ENCODE measurements around the gene NOM1.
A peak's percentile ranks its signal among the peaks of the same experiment; 100 is the strongest.

Gene NOM1

GRCh38 chr7:156963472-156963871 is 14.0 kb downstream of the NOM1 start:
- POLR2A ChIA-PET, result interaction anchor here (1.9 kb wide), 1 partner anchor 13 kb away, joined by 5 read pairs; no protein-coding TSS in a partner anchor
- DNase-seq (ENCODE audit: extremely low spot score), result no peak
- no peak for TF ChIP-seq FOXM1 (IDR thresholded peaks at IDR 0.05; ENCODE audit: borderline replicate concordance)
- TF ChIP-seq SP1 (IDR thresholded peaks at IDR 0.05), result no peak
- TF ChIP-seq TARDBP (IDR thresholded peaks at IDR 0.05), result no peak
- no peak for TF ChIP-seq ELF4 (IDR thresholded peaks at IDR 0.05)
- no peak for TF ChIP-seq HDGF (IDR thresholded peaks at IDR 0.05; ENCODE audit: borderline replicate concordance)
- TF ChIP-seq SUZ12 (IDR thresholded peaks at IDR 0.05), result no peak
- no peak for TF ChIP-seq BHLHE40 (IDR thresholded peaks at IDR 0.05; ENCODE audit: borderline replicate concordance)
- CTCF ChIA-PET, result no interaction called here

DNA sequence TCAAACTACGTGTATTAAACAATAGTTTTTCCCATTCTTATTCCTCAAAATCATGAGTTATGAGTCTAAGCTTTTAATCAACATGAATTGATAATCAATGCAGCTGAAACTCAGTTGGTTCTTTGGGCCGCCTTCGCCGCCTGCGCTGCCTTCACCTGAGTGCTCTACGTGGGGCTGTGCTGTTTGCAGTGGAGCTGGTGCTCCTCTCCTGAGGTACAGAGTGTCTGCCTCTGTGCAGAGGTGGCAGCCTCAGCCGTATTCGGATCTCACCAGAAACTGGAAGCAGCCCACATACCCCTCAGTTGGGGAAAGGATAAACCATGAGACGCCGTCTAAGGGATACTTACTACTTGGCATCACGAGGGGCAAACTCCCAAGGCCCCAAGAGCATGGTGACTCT is 15.5 kb downstream of the NOM1 start:
- CTCF ChIA-PET, result no interaction called here
- POLR2A ChIA-PET, result no interaction called here
- TF ChIP-seq ZNF384 (IDR thresholded peaks at IDR 0.05) (no peak), L3MBTL2 (conservative IDR thresholded peaks at IDR 0.05) (no peak), BHLHE40 (IDR thresholded peaks at IDR 0.05; ENCODE audit: borderline replicate concordance) (no peak), SUZ12 (IDR thresholded peaks at IDR 0.05) (no peak), ELF4 (IDR thresholded peaks at IDR 0.05) (no peak), FOXM1 (IDR thresholded peaks at IDR 0.05; ENCODE audit: borderline replicate concordance) (no peak), PKNOX1 (IDR thresholded peaks at IDR 0.05) (no peak), LEF1 (IDR thresholded peaks at IDR 0.05; ENCODE audit: borderline replicate concordance) (no peak), FOXK2 (IDR thresholded peaks at IDR 0.05) (no peak), HDGF (IDR thresholded peaks at IDR 0.05; ENCODE audit: borderline replicate concordance) (no peak), NFRKB (IDR thresholded peaks at IDR 0.05) (no peak), FOXA1 (IDR thresholded peaks at IDR 0.05) (no peak), TARDBP (IDR thresholded peaks at IDR 0.05) (no peak), CTBP1 (IDR thresholded peaks at IDR 0.05; ENCODE audit: borderline replicate concordance) (no peak), ARNT (IDR thresholded peaks at IDR 0.05) (no peak), SP1 (IDR thresholded peaks at IDR 0.05) (no peak)
- DNase-seq (ENCODE audit: extremely low spot score), result no peak

GRCh38 chr7:156966387-156966786 is 16.9 kb downstream of the NOM1 start:
- ChIA-PET POLR2A (no interaction called here), CTCF (no interaction called here)

DNA sequence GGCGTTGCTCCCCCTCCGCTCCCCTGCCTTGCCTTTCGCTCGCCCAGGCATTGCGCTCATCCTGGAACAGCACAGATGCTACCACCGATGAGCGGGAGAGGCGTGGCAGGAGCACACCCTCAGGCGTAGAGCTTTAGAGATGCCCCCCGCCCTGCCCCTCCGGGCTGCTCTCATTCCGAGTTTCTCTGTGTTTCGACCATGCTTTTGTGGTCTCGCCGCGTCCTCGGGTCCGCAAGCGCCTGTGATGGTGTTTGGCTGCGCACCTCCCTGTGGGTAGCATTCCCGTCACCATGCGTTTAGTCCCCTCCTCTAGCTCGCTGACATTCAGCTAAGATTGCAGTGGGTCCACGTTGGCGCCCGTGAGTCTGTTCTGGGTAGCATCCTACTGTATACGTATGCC is 18.7 kb downstream of the NOM1 start:
- POLR2A ChIA-PET, result no interaction called here
- CTCF ChIA-PET, result no interaction called here
- no peak for DNase-seq (ENCODE audit: extremely low spot score)
- TF ChIP-seq PKNOX1 (IDR thresholded peaks at IDR 0.05), result no peak
- no peak for TF ChIP-seq FOXM1 (IDR thresholded peaks at IDR 0.05; ENCODE audit: borderline replicate concordance)
- TF ChIP-seq BHLHE40 (IDR thresholded peaks at IDR 0.05; ENCODE audit: borderline replicate concordance), result no peak
- TF ChIP-seq L3MBTL2 (conservative IDR thresholded peaks at IDR 0.05), result no peak
- no peak for TF ChIP-seq HDGF (IDR thresholded peaks at IDR 0.05; ENCODE audit: borderline replicate concordance)
- no peak for TF ChIP-seq SUZ12 (IDR thresholded peaks at IDR 0.05)
- no peak for TF ChIP-seq SP1 (IDR thresholded peaks at IDR 0.05)
- no peak for TF ChIP-seq ZNF384 (IDR thresholded peaks at IDR 0.05)

More at GRCh38 chr7:156966387-156966786, 16.9 kb downstream of the NOM1 start:
- DNase-seq (ENCODE audit: extremely low spot score), result no peak
- TF ChIP-seq PKNOX1 (IDR thresholded peaks at IDR 0.05) (no peak), ELF4 (IDR thresholded peaks at IDR 0.05) (no peak), CTBP1 (IDR thresholded peaks at IDR 0.05; ENCODE audit: borderline replicate concordance) (no peak), LEF1 (IDR thresholded peaks at IDR 0.05; ENCODE audit: borderline replicate concordance) (no peak), SP1 (IDR thresholded peaks at IDR 0.05) (no peak), TARDBP (IDR thresholded peaks at IDR 0.05) (no peak), SUZ12 (IDR thresholded peaks at IDR 0.05) (no peak), HDGF (IDR thresholded peaks at IDR 0.05; ENCODE audit: borderline replicate concordance) (no peak), L3MBTL2 (conservative IDR thresholded peaks at IDR 0.05) (no peak), BHLHE40 (IDR thresholded peaks at IDR 0.05; ENCODE audit: borderline replicate concordance) (no peak), ZNF384 (IDR thresholded peaks at IDR 0.05) (no peak), ARNT (IDR thresholded peaks at IDR 0.05) (no peak), FOXK2 (IDR thresholded peaks at IDR 0.05) (no peak), FOXM1 (IDR thresholded peaks at IDR 0.05; ENCODE audit: borderline replicate concordance) (no peak)

GRCh38 chr7:156969972-156970420 is 20.5 kb downstream of the NOM1 start:
- ChIA-PET CTCF (interaction anchor here (1.0 to 1.7 kb wide), 5 partner anchors 15 to 304 kb away, joined by 3 to 11 read pairs (median 4); partner anchors contain the start of gene NOM1), POLR2A (no interaction called here)
- no peak for DNase-seq (ENCODE audit: extremely low spot score)
- TF ChIP-seq FOXK2 (IDR thresholded peaks at IDR 0.05), result no peak
- peak; percentile 93 for TF ChIP-seq ZNF384 (IDR thresholded peaks at IDR 0.05)

DNA sequence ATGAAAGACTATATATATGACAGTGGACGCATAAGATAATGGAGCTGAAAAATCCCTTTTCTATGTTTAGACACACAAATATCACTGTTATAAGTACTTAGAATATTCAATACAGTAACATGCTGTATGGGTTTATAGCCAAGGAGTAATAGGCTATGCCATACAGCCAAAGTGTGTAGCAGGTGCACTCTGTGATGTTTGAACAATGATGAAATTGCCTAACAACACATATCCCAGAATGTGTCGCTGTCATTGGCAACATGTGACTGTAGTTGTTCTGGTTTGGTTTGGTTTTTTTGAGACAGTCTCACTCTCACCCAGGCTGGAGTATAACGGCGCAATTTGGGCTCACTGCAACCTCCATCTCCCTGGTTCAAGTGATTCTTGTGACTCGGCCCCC is 26.1 kb downstream of the NOM1 start:
- ChIA-PET POLR2A (no interaction called here), CTCF (no interaction called here)
- DNase-seq (ENCODE audit: extremely low spot score), result no peak
- TF ChIP-seq FOXA1 (IDR thresholded peaks at IDR 0.05) (no peak), SP1 (IDR thresholded peaks at IDR 0.05) (no peak), HDGF (IDR thresholded peaks at IDR 0.05; ENCODE audit: borderline replicate concordance) (no peak), FOXM1 (IDR thresholded peaks at IDR 0.05; ENCODE audit: borderline replicate concordance) (no peak), PKNOX1 (IDR thresholded peaks at IDR 0.05) (no peak), NFRKB (IDR thresholded peaks at IDR 0.05) (no peak)

Measured in HEK293T (cell line).